SW480 (cell line): ENCODE measurements around the gene SPTBN2.

ENCODE experiments used
- DNase-seq: peaks from one replicate; pipeline ENCODE4 v3.0.0-alpha.2; 2016; ENCODE audit warnings: low spot score

The SPTBN2 gene

DNA sequence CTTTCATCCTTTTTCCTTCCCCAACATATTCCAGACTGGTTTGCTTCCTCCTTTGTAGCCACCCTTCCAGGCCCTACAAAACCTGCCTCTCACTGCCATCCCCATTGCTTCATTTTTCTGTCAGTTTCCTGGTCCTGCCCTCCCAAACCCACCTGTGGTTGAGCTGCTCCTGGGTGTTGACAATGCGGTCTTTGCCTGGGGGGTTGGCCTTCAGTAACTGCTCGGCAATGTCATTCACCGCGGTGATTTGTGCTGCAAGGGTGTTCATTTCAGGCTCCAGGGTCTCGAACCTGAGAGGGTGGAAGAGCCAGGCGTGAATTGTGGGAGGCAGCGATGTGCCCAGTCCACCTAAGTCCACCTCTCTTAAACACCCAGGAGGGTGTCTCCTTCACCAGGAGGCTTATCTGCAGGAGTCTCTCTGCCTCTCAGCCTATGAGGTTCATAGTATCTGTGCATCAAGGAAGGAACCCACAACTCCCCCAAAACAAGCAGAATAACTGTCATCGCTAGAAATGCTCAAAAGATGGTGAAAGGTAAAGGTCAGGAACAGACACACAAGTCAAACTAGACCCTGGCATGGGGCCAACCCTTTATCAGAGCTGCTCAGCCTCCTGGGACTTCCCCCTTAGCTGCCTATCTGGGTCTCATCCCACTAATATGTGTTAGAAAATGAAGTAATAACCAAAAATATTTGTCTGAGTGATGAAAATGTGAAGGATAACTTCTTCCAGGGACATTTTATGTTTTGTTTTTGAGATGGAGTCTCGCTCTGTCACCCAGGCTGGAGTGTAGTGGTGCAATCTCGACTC lies 27.4 kb downstream of the SPTBN2 start:
- DNase-seq = no peak

DNA sequence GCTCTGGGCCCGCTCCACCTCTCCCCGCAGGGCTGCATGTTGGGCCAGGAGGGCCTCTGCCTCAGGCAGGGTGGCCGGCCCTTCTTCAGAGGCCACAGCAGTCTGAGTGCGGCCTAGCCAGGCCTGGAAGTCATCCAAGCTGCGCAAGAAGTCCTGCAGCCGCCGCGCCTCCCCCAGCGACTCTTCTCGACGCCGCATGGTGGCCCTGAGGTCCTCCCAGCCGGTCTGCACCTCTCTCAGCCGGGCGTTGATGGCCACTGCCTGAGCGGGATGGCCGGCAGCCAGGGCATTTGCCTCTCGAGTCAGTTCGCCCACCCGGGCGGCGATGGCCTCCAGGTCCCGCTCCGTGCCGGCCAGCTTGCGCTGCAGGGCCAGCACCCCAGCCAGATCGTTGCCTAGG lies 28.3 kb downstream of the SPTBN2 start:
- no peak for DNase-seq

DNA sequence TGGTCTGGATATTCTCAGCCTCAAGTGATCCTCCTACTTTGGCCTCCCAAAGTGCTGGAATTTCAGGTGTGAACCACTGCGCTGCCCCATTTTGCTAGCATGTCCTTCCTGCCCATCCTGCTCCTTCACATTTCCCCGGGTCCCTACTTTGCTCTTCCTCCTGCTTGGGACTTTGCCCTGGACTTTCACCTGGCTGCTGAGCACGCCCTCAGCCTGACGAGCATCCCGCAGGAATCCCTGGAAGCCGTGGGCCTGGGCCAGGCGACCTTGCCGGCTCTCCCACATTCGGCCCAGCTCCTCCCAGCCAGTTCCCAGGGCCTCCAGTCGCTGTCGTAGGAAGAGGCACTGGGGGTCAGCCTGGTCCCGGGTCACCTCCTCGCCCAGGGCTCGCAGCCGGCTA lies 28.7 kb downstream of the SPTBN2 start:
- no peak for DNase-seq

DNA sequence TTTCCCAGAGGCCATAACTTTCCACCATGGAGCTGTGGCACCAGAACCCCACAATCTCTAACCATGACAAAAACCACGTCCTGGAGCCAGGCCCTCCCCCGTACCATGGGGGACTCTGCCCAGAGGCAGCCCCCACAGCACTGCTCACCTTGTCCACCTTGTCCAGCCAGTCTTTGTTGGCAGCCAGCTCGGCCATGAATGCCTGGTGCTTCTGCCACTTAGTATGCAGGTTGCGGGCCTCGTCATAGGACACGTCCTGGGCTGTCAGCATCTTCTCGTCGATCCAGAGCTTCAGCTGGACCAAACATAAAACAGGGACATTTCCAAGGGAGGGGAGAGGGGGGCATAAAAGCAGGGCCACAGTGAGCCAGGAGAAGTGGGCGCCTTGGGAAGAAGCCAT lies 30.5 kb downstream of the SPTBN2 start:
- DNase-seq = no peak

DNA sequence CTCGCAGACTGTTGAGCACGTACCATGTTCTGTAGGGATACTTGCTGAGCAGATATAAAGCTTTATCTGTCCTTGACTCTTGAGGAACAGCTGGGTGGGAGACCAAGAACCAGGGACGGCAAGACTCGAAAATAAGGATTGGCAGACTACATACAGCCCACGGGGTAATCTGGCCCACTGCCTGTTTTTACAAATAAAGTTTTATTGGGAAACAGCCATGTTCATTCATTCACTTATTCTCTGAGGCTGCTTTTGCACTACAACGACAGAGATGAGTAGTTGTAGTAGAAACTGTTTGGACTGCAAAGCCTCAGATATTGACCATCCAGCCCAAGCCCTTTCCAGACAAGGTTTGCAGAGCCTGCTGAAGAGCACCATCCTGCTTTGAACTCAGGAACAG lies 31.0 kb downstream of the SPTBN2 start:
- no peak for DNase-seq

DNA sequence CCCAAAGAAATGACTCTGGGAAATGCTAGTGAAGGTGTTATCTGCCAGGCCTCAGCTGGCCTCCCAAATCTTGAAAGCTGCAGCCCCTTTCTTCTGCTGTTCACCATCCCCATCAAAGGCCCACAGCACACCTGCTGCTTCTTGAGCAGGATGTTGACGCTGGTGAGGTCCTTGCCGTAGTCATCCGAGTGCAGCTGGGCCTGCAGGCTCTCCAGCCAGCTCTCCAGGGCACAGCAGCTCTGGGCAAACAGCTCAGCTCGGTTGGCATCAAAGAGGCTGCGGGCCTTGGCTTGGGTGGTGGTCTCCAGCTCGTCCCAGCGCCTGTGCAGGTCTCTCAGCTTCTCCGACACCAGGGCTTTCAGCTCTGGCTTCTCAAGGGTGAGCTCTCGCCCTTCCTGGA lies 32.9 kb downstream of the SPTBN2 start:
- DNase-seq = no peak

DNA sequence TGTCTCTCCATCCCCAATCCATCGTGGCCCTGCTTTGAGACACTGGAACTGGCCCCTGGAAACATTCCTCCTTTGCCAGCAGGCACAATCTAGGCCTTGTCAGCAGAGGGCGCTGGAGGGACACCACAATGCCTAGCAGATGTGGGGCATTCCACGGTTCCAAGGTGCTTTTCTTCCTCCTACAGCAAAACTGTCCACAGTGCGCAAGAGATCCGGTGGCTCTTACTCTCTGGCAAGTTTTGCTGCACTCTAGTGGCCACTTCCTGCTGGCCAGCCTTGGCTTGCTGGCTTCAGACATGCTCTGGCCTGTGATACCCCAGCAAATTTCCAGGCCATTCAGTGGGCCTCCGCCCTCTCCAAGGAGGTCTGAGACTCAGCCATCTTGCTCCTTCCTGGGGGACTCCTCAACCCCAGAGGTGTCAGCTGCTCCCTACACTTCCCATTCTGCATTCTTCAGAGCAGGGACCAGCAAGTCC lies 34.2 kb downstream of the SPTBN2 start:
- DNase-seq = peak; percentile 97

DNA sequence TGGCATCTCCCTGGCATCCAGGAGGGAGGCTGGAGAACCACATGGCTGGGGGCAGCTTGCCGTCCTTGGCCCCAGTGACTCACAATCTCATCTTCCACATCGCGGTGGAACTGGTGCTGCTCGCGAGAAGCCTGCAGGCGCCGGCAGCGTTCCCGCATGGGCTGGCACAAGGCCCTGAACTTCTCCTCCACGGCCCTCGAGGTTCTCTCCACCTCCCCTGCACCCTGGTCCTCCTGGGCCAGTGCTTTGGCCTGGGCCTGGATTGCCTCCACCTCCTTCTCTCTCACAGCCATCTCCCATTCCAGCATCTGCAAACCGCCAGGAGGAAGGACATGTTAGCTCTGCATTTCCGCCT lies 35.0 kb downstream of the SPTBN2 start:
- DNase-seq = no peak

DNA sequence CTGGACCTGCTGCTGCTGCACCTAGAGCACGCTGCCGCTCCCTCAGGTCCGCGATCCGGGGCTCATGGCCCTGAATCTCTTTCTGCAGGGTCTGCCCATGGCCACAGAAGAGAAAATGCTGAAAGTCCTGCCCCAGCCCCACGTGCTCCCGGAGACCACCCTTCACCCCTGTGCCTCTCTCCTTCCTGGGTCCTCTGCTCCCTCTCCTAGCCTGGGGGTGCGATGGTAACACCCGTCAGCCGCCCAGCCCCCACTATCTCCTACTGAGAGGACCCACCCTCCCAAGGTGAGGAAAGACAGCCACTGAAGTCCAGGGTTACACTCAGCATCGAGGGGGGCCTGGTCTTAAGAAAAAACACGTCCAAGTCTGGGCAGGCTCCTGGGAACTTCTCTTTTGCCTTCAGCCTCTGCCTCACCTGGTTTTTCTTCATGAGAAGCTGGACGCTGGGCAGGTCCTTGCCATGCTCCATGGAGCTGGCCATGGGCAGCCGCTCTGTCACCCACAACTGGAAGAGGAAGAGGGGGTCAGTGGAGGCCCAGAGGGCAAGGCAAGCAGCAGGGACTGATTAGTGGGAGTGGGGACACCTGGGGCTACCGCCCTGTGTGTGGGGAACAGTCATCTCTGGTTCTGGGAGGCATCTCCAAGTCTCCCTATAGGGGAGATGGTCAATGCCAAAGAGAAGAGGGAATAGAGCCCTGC lies 35.5 kb downstream of the SPTBN2 start:
- DNase-seq = no peak

DNA sequence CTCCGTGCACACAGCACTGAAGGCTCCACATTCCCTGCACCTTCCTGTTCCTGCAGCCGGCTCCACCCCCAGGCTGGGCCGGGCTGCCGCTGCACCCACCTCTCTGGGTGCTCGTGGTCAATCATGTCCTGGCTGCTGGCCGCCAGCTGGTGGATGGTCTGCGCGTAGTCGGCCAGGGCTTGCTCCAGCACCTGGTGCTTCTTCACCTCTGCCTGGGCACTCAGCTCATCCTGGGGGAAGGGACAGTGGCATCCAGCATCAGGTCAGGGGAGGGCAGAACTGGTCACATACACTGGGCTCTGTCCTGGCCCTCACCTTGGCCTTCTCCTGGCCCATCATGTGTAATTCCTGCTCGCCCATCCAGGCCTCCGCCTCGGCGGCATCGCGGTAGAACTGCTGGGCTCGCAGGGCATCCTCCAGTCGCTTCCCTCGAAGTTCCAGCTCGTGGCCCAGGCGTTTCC lies 36.1 kb downstream of the SPTBN2 start:
- DNase-seq = no peak

DNA sequence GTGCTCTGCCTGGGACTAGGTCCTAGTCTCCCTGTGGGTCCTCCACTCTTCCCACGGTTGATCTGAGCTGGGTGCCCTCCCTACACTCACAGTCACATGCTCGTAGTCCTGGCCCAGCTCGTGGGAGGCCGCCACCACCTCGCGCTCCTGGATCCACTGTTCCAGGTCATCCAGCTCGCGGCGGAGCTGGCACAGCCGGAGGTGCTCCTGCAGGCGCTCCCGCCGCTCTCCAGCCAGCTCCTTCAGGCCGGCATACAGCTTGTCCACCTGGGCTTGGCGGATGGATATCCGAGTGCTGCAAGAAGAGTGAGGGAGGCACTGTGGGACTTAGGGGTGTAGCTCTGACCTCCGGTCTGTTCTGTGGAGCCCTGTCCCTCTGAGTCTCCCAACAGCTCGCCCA lies 36.6 kb downstream of the SPTBN2 start:
- DNase-seq = no peak

DNA sequence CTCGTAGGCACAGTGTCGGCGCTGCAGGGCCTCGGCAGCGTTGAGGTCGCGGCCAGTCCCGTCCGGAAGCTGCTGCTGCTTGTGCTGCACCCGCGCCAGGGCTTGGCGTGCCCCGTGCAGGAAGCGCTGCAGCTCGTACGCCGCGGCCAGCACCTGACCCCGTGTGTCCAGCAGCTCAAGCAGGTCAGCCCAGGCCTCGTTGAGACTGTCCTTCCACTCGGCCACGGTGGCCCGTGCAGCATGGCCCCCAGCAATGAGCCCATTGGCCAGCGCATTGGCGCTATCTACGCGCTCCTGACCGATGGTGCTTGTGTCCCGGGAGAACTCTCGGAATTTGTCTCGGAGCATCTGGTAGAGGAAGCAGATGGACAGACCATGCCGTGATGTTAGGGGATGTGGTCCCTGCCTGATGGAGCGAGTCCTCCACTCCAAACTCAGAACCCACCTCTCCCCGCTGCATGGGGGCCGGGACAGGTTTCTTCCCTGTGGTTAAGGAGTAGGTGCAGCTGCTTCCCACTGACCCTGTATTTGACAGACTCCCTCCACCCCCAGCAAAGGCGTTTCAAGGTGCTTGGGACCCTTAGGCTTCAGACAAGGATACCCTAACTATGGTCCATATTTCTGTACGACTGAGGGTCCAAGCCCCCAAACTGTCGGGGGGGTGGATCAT lies 37.6 kb downstream of the SPTBN2 start:
- DNase-seq = no peak

DNA sequence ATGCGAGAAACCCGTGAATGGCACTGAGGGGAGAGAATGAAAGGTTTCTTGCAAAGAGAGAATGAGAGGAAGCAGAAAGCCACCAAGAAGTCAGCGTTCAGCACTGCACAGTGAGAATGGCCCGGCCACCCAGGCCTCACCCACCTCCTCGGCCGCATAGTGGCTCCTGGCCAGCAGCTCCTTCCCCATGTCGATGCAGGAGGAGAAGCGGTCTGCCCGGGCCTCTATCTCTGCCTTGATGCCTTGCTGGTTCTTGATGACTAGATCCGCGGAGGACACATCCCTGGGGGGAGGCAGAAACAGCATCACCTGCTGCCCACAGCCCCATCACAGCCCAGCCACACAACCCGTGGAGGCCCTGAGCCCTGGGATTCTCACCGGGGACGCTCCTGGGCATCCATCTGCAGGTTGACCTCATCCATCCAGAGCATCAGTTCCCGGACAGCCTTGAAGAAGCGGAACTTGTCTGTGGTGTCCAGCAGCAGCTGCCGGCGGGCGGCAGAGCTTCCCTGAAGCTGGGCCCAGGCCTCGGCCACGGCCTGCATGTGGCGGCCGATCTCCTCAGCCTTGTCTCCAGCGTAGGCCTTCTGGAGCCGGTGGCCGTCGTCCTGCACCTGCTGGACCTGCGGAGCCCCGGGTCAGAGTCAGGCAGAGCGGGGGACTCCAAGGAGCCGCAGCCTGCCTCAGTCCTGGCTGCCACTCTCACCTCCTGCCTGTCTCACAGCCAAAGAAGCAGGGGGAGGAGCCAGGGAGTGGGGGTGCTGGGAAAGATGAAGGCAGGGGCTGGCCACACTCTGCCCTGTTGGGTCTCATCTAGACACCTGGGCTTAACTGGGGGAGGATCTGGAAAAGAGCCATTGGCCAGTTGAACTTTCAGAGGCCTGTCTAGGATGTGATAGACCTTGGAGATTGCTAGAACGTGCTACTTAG lies 39.1 kb downstream of the SPTBN2 start:
- DNase-seq = no peak

DNA sequence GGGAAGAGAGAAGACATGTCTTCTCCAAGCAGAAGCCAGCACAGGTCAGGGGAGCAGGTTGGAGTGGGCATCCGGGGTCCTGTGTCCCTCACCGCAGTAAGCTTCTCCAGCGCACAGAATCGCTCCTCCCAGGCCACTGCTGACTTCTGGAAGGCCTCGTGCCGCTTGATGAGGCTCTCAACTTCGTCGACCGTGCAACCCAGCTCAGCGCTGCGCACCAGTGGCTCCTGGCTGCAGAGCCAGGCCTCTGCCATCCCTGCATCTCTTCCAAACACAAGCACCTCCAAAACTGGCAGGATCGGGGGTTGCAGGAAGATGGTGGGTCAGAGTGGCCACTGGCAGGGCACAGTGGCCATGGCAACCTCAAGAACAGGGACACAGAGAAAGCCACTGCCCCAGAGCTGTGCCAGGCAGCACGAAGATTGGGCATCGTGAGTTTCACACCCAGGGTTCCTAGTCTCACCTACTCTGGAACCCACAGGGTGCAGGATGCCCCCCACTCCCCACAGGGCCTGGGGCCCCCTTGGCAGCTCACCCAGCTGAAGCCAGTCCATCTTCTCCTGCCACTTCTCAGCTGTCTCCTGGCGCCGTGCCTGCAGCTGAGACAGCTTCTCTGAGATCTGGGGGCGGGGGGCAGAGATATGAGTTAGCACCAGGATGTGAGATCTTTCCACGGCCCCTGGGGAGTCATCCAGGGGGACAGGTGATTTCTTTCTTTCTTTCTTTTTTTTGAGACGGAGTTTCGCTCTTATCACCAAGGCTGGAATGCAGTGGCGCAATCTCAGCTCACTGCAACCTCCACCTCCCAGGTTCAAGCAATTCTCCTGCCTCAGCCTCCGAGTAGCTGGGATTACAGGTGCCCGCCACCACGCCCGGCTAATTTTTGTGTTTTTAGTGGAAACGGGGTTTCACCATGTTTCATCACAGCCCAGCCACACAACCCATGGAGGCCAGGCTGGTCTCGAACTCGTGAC lies 40.2 kb downstream of the SPTBN2 start:
- no peak for DNase-seq

DNA sequence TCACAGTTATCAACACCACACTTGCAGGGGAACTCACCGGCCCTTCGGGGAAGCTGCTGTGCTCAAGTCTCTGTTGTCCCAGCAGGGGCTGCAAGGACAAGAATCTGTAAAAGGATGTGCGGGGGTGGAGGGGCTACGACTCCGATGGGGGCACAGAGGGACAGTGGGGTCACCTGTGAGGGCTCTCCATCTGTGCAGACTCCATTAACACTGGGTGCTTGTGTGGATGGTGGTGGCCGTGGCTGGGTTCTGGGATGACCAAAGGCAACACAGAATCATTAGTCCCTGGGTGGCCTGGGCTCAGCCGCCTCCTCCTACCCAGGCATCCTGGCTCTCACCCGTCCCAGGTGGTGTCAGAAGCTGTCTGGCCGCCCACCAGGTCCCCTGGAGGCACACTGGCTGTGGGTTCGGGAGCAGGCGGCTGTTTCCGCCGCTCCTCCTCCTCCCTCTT lies 41.2 kb downstream of the SPTBN2 start:
- DNase-seq = no peak

DNA sequence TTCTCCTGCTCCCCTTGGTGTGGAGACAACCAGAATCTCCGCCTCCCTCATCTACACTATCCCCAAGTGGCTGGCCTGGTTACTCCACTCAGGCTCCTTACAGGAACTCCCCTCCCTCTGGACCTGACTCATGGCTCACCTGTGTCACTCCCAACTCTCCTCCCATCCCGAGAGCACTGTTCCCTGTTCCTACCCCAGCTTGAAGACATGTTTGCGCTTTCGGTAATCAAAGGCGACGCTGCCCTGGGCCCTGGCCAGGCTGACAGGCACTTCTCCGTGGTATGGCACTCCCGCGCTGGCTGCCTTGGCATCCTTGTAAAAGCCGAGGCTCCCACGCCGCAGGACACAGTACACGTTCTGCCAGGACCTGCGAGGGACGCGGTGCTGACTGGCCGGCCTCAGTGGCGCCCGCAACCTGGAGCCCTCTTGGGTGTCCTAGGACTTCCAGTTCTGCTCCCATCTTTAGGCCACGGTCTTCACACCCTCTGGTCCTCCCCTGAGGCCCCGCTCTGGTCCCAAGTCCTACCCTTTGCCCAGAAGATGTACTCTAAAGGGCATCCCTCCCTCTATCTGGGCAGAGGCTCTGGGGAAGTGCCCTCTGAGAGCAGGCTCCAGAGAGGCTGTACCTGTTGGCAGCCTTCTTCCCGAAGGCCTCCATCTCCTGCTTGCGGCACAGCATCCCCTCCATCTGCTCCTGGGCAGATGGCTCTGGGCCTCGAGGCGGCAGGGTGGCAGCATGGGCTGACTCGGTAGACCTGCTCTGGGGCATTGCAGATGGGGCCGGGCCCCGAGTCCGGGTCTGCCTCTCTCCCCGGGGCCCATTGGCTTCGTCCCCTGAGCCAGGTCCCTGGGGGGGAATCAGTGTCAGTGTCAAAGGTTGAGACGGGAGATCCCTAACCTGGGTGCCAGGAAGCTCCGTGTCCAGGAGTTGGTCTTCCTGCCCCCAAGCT lies 41.9 kb downstream of the SPTBN2 start:
- no peak for DNase-seq

DNA sequence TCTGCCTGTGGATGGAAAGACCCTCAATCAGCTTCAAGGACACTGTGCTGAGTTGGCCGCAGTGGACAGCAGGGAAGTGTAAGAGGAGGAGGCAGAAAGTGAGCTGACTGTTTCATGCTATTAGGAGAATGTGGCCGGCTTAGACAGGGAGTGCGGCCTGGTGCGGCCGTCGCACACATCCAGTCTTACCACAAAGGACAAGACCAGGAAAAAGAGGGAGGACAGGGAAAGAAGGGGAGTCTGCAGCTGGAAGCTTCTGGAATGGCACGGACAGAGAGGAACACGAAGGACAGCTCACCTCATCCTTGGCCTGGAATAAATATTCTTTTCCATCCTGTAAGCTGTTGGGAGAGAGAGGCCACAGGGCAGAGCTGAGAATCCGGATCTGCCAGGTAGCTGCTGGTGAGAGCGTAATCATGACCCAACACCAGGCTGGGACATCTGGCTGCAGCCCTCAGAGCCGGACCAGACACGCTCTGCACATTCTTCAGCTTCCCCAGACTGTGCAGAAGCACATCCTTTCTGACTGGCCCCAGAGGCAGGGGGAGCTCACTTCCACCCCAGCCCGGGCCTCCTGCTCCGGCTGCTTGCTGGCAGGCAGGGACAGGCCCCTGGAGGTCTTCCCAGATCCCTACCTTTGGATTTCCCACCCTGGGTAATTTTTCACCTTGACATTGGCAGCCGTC lies 42.8 kb downstream of the SPTBN2 start:
- no peak for DNase-seq

DNA sequence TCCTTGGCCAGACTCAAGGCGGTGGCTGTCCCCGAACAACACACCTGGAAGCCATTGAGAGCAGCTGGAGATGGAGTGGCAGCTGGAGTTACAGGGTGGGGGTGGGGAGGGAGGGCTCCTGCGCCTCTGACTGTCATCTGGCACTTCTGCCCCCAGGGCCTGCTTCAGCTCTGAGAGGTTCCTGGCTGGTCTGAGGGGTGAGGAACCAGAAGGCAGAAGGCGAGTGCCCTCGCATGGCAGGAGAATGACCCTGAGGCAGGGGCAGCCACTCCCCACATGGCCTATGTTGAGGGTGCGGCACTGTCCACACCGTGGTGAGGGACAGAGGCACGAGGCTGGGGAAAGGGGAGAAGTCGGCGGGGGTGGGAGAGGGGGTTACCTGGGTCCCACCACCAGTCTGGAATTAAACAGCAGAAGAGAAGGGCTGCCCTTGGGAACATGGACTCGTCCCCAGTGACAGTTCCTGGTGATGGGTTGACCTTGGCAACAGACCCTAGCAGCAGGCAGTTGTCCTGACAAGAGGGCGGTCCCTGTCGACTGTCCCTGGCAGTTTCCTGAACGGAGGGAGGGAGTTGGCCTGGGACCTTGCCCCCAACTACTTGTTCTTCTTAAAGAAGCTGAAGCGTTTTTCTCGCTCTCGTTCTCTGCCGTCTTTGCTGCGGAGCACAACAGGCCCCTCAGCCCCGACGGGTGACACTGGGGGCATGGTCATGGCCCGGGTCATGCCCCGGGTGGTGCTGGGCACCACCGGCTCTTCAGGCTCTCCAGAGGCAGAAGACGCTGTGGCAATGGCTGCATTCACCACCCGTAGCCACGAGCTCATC lies 43.5 kb downstream of the SPTBN2 start:
- no peak for DNase-seq
